Measurements from ENCODE around the gene MACROD1. TPM values are rescaled to one million over a fixed set of nuclear protein-coding genes. Genes with fewer than 3 reads are reported as not detected.

MACROD1 gene
- total and polyA plus RNA-seq, 2 of the 13 experiments (the other 11 are each of a cell fraction or from before 2014, with no cell fraction given): 23.1 to 34.5 TPM

GRCh38 chr11:64210301-64211020 lies 44.5 kb upstream of the MACROD1 start:
- 84% methylated on average over 19 of the region's 24 CpGs for WGBS (ENCODE audit: low lambda C conversion rate)
- Histone ChIP-seq H3K4me2 (ENCODE audit: low read depth, low read length) (no peak overlapping the region), H3K4me1 (ENCODE audit: insufficient read depth, low read length) (peaks cover 22% of the 10 kb centered on the region), H3K27ac (ENCODE audit: extremely low read length, insufficient read depth, low read length) (no peak overlapping the region), H3K4me3 (replicated peaks in 1 of 3; ENCODE audit: insufficient read depth in 1 of 3, low read depth in 2 of 3, low read length in 3 of 3) (no peak overlapping the region), H3K9ac (ENCODE audit: insufficient read depth, low read depth, low read length) (no peak overlapping the region), H2AFZ (ENCODE audit: low read length) (no peak overlapping the region), H3K9me3 (ENCODE audit: low read length) (no peaks in the 10 kb centered on the region), H3K36me3 (replicated peaks in 1 of 2; ENCODE audit: control insufficient read depth in 1 of 2, insufficient read depth in 2 of 2, low read length in 2 of 2) (peaks cover 0 to 3% of the 10 kb centered on the region in 2 experiments; a peak in 2 of 5 replicates), H3K79me2 (ENCODE audit: insufficient read depth, low read length) (no peaks in the 10 kb centered on the region), H3K27me3 (ENCODE audit: control insufficient read depth in 1 of 2, insufficient read depth in 2 of 2, low read length in 2 of 2) (peaks cover 0 to 1% of the 10 kb centered on the region in 2 experiments; a peak in 1 of 5 replicates), H4K20me1 (ENCODE audit: insufficient read depth, low read length) (no peaks in the 10 kb centered on the region)
- in situ Hi-C loops (cut with HindIII; ENCODE audit: extremely low pct_ligation_motif_present, low pct_unique_long_range_greater_than_20kb): no loop called here
- intact Hi-C loops (cut with micrococcal nuclease; ENCODE audit: unreplicated experiment): no loop called here
- CTCF ChIA-PET (ENCODE audit: low intra/inter-chr PET ratio, low total read pairs): no interaction called here
- FAIRE-seq (no peak), ATAC-seq (no peak; the same call in 2 of the 3 replicates), DNase-seq (ENCODE audit: low spot score) (no peak)
- BruUV-seq (replicated peaks): no TSS peak
- no peak for TF ChIP-seq SOX13 (IDR thresholded peaks at IDR 0.05)
- no peak for TF ChIP-seq SOX13 (CRISPR knock-in tag; conservative IDR thresholded peaks at IDR 0.05 in 1 of 2, IDR thresholded peaks at IDR 0.05 in 1 of 2)
- TF ChIP-seq ARID2 (CRISPR knock-in tag; IDR thresholded peaks at IDR 0.05; ENCODE audit: borderline replicate concordance): no peak
- no peak for TF ChIP-seq SNAI1 (CRISPR knock-in tag; IDR thresholded peaks at IDR 0.05; ENCODE audit: borderline replicate concordance)
- no peak for TF ChIP-seq ZNF296 (CRISPR knock-in tag; conservative IDR thresholded peaks at IDR 0.05)
- no peak for TF ChIP-seq TIGD3 (CRISPR knock-in tag; IDR thresholded peaks at IDR 0.05; ENCODE audit: borderline replicate concordance)
- no peak for TF ChIP-seq ZNF589 (CRISPR knock-in tag; conservative IDR thresholded peaks at IDR 0.05)
- no peak for TF ChIP-seq ZNF800 (CRISPR knock-in tag; IDR thresholded peaks at IDR 0.05)
- no peak for TF ChIP-seq POGK (CRISPR knock-in tag; conservative IDR thresholded peaks at IDR 0.05)
- no peak for TF ChIP-seq SP140L (CRISPR knock-in tag; IDR thresholded peaks at IDR 0.05; ENCODE audit: borderline replicate concordance)
- no peak for TF ChIP-seq SIN3B (IDR thresholded peaks at IDR 0.05; ENCODE audit: low read length)
- POLR2A ChIA-PET: interaction anchor here (1.0 to 1.6 kb wide), 2 partner anchors 16 to 94 kb away, joined by 3 read pairs; partner anchors contain the start of genes NUDT22 and TRPT1

Data from HepG2 (cell line).